Endothelial cell of umbilical vein (primary cell): Measurements from ENCODE around the gene RAB4B. TPM values are rescaled to one million over a fixed set of nuclear protein-coding genes. Genes with fewer than 3 reads are reported as not detected.
A peak's percentile ranks its signal among the peaks of the same experiment; 100 is the strongest.

Source experiments
- BruUV-seq: library from RNA; stranded (reverse); fragments of 400-500 nt; replicated peaks from 2 replicates; lab custom pipeline; 2021; lab: Mats Ljungman, UMichigan
- CTCF ChIA-PET: fragments of 300-600, 350-600 bp; sonication (Branson Sonifier 250); formaldehyde crosslinking; loops from one replicate; lab custom pipeline; 2021; ENCODE audit warnings: antibody characterized with exemption, inconsistent platforms; lab: Charles Lee
- POLR2A ChIA-PET: fragments of 300-600, 350-600 bp; sonication (Branson Sonifier 250); formaldehyde crosslinking; loops from one replicate; lab custom pipeline; 2021; ENCODE audit warnings: antibody characterized with exemption, inconsistent platforms; lab: Charles Lee
- DNase-seq: peaks from one replicate; pipeline ENCODE4 v3.0.0-alpha.2; 2011; ENCODE audit warnings: low read depth, low spot score
- FAIRE-seq: peaks from 2 replicates; lab custom pipeline; 2011; peaks lifted over from hg19 to GRCh38; lab: Jason Lieb, UNC
- H2AFZ ChIP-seq: 2 replicates; pipeline ENCODE4 v1.6.0; 2012; ENCODE audit warnings: low read depth, low read length, control low read depth, inconsistent platforms
- H3K27ac ChIP-seq: 2 replicates; pipeline ENCODE4 v1.5.1; 2011; ENCODE audit warnings: low read depth, mild to moderate bottlenecking, control low read depth, low read length, moderate library complexity; ENCODE audit not compliant: insufficient read depth
- H3K27me3 ChIP-seq, 2 experiments: 2 replicates each; pipeline versions ENCODE4 v1.6.0 to v1.6.1; 2011; ENCODE audit warnings: low read length in 2 of 2, mixed read lengths in 1 of 2; ENCODE audit not compliant: control insufficient read depth in 2 of 2, insufficient read depth in 2 of 2
- H3K36me3 ChIP-seq, 2 experiments: 2 replicates in 1 of 2; 3 replicates in 1 of 2; pipeline ENCODE4 v1.5.1; 2011; ENCODE audit warnings: low read length in 2 of 2, mild to moderate bottlenecking in 1 of 2, moderate library complexity in 1 of 2; ENCODE audit not compliant: control insufficient read depth in 2 of 2, insufficient read depth in 2 of 2; ENCODE audit errors: extremely low read depth in 1 of 2
- H3K4me1 ChIP-seq: 3 replicates; pipeline ENCODE4 v1.5.1; 2011; ENCODE audit warnings: mild to moderate bottlenecking, low read length; ENCODE audit not compliant: control insufficient read depth, insufficient read depth; ENCODE audit errors: extremely low read depth
- H3K4me2 ChIP-seq: 2 replicates; pipeline ENCODE4 v1.6.1; 2011; ENCODE audit warnings: low read length, control low read depth, mixed read lengths; ENCODE audit not compliant: insufficient read depth
- H3K4me3 ChIP-seq, 3 experiments: fragments of 200-600 bp in 1 of 3; sonication (generic), shearing (Covaris generic) in 1 of 3; replicated peaks in 1 of 3; 2 replicates each; pipeline ENCODE4 v1.5.1; 2011 to 2016; ENCODE audit warnings: control low read depth in 3 of 3, low read length in 3 of 3, mild to moderate bottlenecking in 2 of 3, inconsistent platforms in 1 of 3, low read depth in 1 of 3, moderate library complexity in 1 of 3; ENCODE audit not compliant: insufficient read depth in 1 of 3
- H3K79me2 ChIP-seq: 2 replicates; pipeline ENCODE4 v1.6.0; 2012; ENCODE audit warnings: low read length, inconsistent platforms; ENCODE audit not compliant: control insufficient read depth, insufficient read depth
- H3K9ac ChIP-seq: replicated peaks from 2 replicates; pipeline ENCODE3; 2011; ENCODE audit warnings: low read length, control low read depth; ENCODE audit not compliant: insufficient read depth; ENCODE audit errors: extremely low read depth
- H3K9me1 ChIP-seq: replicated peaks from 3 replicates; pipeline ENCODE4 v1.6.0; 2011; ENCODE audit warnings: mild to moderate bottlenecking, low read length; ENCODE audit not compliant: control insufficient read depth, insufficient read depth; ENCODE audit errors: extremely low read depth
- H3K9me3 ChIP-seq: replicated peaks from 2 replicates; pipeline ENCODE4 v1.5.1; 2012; ENCODE audit warnings: low read length, inconsistent platforms; ENCODE audit not compliant: control insufficient read depth, insufficient read depth
- H4K20me1 ChIP-seq: replicated peaks from 2 replicates; pipeline ENCODE3; 2011; ENCODE audit warnings: mild to moderate bottlenecking, low read length; ENCODE audit not compliant: control insufficient read depth, insufficient read depth; ENCODE audit errors: extremely low read depth
- EZH2 ChIP-seq: IDR thresholded peaks from 2 replicates; pipeline ENCODE4 v1.6.1; 2012; ENCODE audit warnings: borderline replicate concordance, low read depth, mild to moderate bottlenecking, moderate library complexity, low read length, inconsistent platforms; ENCODE audit not compliant: severe bottlenecking
- FOS ChIP-seq: IDR thresholded peaks from 2 replicates; pipeline ENCODE4 v1.6.1; 2011; ENCODE audit warnings: mild to moderate bottlenecking, low read length, moderate library complexity, borderline replicate concordance; ENCODE audit not compliant: insufficient read depth
- GATA2 ChIP-seq: IDR thresholded peaks from 2 replicates; pipeline ENCODE4 v1.7.0; 2011; ENCODE audit warnings: low read depth, mild to moderate bottlenecking, moderate library complexity, mixed read lengths, low read length; ENCODE audit not compliant: insufficient read length, insufficient read depth
- MYC ChIP-seq: IDR thresholded peaks from one replicate; pipeline ENCODE4 v1.6.1; 2011; ENCODE audit warnings: mild to moderate bottlenecking, low read depth, low read length
- POLR2A ChIP-seq: IDR thresholded peaks from 2 replicates; pipeline ENCODE4 v1.6.1; 2012; ENCODE audit warnings: low read depth, mild to moderate bottlenecking, control low read depth, low read length
- dilution Hi-C: fragments of 300-500 bp; cut with MboI; formaldehyde crosslinking; loops from one replicate; pipeline ENCODE4 v1.15.0; 2019; ENCODE audit warnings: low sequenced_read_pairs; ENCODE audit not compliant: extremely low pct_ligation_motif_present
- intact Hi-C: fragments of 100-400 bp; cut with micrococcal nuclease; formaldehyde crosslinking; loops from one replicate; pipeline ENCODE4 v1.10.0; 2022
- polyA plus RNA-seq, 4 experiments: library from polyadenylated mRNA; depleted of rRNA in 3 of 4; stranded (reverse) in 3 of 4; unstranded in 1 of 4; fragments of >200 nt; gene quantifications; 2 replicates each; pipeline versions ENCODE4 v1.2.1 to v1.2.3, GENCODE V29; 2011 to 2012; ENCODE audit warnings: missing spikeins in 1 of 4
- total RNA-seq: library from RNA; stranded (reverse); gene quantifications from 2 replicates; pipeline ENCODE4 v1.2.3, GENCODE V29; 2021
- TF ChIP-seq, protein P1 (sequence below), 2 donors: IDR thresholded peaks; 1 replicate in 1 of 2; 2 replicates in 1 of 2; pipeline ENCODE4 v1.5.1; 2011; ENCODE audit warnings: low read length in 2 of 2, mild to moderate bottlenecking in 2 of 2, moderate library complexity in 2 of 2, control low read depth in 1 of 2, inconsistent platforms in 1 of 2, low read depth in 1 of 2; ENCODE audit not compliant: insufficient read depth in 1 of 2; ENCODE audit errors: extremely low read depth in 1 of 2

RAB4B gene
- total and polyA plus RNA-seq, 2 donors (not counting 3 experiments of a cell fraction or from before 2014, with no cell fraction given): 33.6 to 61.0 TPM

DNA sequence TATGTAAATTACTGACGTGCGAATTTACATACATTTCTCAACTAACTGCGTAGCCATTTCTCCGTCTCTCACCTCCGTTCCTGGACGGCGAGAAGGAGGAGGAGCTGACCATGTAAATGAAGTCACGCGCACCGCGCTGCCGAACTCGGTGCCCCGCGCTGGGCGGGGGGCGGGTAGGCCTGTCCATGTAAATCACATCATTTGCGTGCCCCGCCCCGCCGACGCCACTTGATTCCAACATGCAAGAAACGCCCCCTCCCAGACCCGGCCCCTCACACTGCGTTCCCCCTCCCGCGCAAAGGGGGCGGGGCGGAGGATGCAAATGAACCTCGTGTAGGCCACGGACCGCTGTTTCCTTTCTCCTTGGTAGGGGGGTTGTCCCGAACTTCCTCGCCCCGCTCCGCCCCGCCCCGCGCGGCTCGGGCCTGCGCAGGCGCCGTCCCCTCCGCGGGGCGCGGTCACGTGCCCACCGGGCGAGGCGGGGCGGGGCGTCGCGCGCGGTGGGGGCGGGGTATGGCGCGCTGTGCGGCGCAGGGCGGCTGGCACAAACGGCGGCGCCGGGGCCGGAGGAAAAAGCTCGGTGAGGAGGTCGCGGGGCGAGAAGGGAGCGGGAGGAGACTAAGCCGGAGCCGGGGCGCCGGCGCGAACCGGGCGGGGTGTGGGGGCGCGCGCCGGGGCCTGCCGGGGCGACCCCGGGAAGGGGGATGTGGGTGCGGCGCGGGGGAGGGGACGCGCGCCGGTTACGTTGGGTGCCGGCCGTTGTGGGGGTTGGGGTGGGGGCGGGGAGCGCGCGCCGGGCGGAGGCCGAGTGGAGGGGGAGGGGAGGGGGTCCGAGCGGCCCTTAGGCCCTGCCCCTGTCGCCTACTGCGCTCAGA, 20.9 kb downstream of the RAB4B start, which contains the start of gene EGLN2:
Gene EGLN2 (plus strand): TSS at position 509 of the 875 bp plus-strand sequence. CDS start 1,382 bp downstream, outside the sequence.
- H3K4me3 ChIP-seq: peak within 1 kb of the TSS; percentile 71 to 86 (median 79)
- no peak for TF ChIP-seq FOS
- TF ChIP-seq, protein P1, sequence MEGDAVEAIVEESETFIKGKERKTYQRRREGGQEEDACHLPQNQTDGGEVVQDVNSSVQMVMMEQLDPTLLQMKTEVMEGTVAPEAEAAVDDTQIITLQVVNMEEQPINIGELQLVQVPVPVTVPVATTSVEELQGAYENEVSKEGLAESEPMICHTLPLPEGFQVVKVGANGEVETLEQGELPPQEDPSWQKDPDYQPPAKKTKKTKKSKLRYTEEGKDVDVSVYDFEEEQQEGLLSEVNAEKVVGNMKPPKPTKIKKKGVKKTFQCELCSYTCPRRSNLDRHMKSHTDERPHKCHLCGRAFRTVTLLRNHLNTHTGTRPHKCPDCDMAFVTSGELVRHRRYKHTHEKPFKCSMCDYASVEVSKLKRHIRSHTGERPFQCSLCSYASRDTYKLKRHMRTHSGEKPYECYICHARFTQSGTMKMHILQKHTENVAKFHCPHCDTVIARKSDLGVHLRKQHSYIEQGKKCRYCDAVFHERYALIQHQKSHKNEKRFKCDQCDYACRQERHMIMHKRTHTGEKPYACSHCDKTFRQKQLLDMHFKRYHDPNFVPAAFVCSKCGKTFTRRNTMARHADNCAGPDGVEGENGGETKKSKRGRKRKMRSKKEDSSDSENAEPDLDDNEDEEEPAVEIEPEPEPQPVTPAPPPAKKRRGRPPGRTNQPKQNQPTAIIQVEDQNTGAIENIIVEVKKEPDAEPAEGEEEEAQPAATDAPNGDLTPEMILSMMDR (IDR thresholded peaks at IDR 0.05; ENCODE audit: extremely low read depth in 1 of 2, insufficient read depth in 1 of 2, low read depth in 1 of 2, low read length in 2 of 2): no peak
- no peak for TF ChIP-seq EZH2
- no peak for TF ChIP-seq MYC
- TF ChIP-seq GATA2: no peak
- TF ChIP-seq POLR2A: no peak
- CTCF ChIA-PET: interaction anchor here (0.6 to 2.5 kb wide), 26 partner anchors 9 to 464 kb away, joined by 3 to 39 read pairs (median 4); partner anchors contain the start of genes ACTMAP, COQ8B, ITPKC and RAB4B
- H3K9ac ChIP-seq: peak within 1 kb of the TSS; percentile 78
- H3K4me1 ChIP-seq: peaks cover 47% of the 10 kb centered on the region
- FAIRE-seq: peak; percentile 98
- peak within 1 kb of the TSS; percentile 71 for H3K27ac ChIP-seq
- H3K9me3 ChIP-seq: no peaks in the 10 kb centered on the region
- intact Hi-C loops: loop anchor here (1.0 to 2.0 kb wide), 4 partner anchors 21 to 82 kb away; partner anchors contain the start of genes ACTMAP, COQ8B, ITPKC and RAB4B
- no peaks in the 10 kb centered on the region for H3K27me3 ChIP-seq
- no TSS peak for BruUV-seq
- dilution Hi-C loops: no loop called here
- H4K20me1 ChIP-seq: no peaks in the 10 kb centered on the region
- H3K36me3 ChIP-seq: peaks cover 0 to 18% of the 10 kb centered on the region in 2 experiments
- H2AFZ ChIP-seq: peak within 1 kb of the TSS; percentile 50
- peak within 1 kb of the TSS; percentile 86 for H3K4me2 ChIP-seq
- POLR2A ChIA-PET: interaction anchor here (0.6 to 4.5 kb wide), 4 partner anchors 8 to 56 kb away, joined by 3 to 23 read pairs (median 4); partner anchors contain the start of genes ACTMAP, RAB4B and SNRPA
- peaks cover 44% of the 10 kb centered on the region for H3K79me2 ChIP-seq
- no peaks in the 10 kb centered on the region for H3K9me1 ChIP-seq
- peak; percentile 100 for DNase-seq
